ENCODE measurements around the gene TM6SF1.
"Not testable (repeated sequence)": the region's sequence is repeated elsewhere in the genome, so short reads cannot be mapped to it uniquely, and the experiment has no call there.

Gene TM6SF1

GRCh38 chr15:83088876-83089275 is 18.6 kb upstream of the TM6SF1 start:
- no peak for DNase-seq (ENCODE audit: low read depth)

GRCh38 chr15:83090465-83090864 is 17.0 kb upstream of the TM6SF1 start:
- DNase-seq (ENCODE audit: low read depth), result no peak

GRCh38 chr15:83091965-83092308 is 15.5 kb upstream of the TM6SF1 start:
- DNase-seq (ENCODE audit: low read depth), result not testable (repeated sequence)

- DNase-seq (ENCODE audit: low read depth), result peak; percentile 79
Observed at GRCh38 chr15:83092309-83092976, 15.0 kb upstream of the TM6SF1 start.

GRCh38 chr15:83094583-83094982 is 12.9 kb upstream of the TM6SF1 start:
- DNase-seq (ENCODE audit: low read depth), result no peak

GRCh38 chr15:83098079-83098478 is 9.4 kb upstream of the TM6SF1 start:
- no peak for DNase-seq (ENCODE audit: low read depth)

- no peak for DNase-seq (ENCODE audit: low read depth)
Observed at GRCh38 chr15:83099290-83099689, 8.2 kb upstream of the TM6SF1 start.

- DNase-seq (ENCODE audit: low read depth), result no peak
Observed at GRCh38 chr15:83100097-83100646, 7.3 kb upstream of the TM6SF1 start.

- no peak for DNase-seq (ENCODE audit: low read depth)
Observed at GRCh38 chr15:83102346-83102745, 5.1 kb upstream of the TM6SF1 start.

- no peak for DNase-seq (ENCODE audit: low read depth)
Observed at GRCh38 chr15:83104141-83104540, 3.3 kb upstream of the TM6SF1 start.

GRCh38 chr15:83105440-83105839 is 2.0 kb upstream of the TM6SF1 start:
- DNase-seq (ENCODE audit: low read depth), result no peak

GRCh38 chr15:83107841-83108181 is 366 bp downstream of the TM6SF1 start:
- DNase-seq (ENCODE audit: low read depth), result no peak

GRCh38 chr15:83108266-83109219 is 1.1 kb downstream of the TM6SF1 start:
- peak; percentile 88 for DNase-seq (ENCODE audit: low read depth)

GRCh38 chr15:83109532-83109931 is 2.1 kb downstream of the TM6SF1 start:
- DNase-seq (ENCODE audit: low read depth), result no peak

- no peak for DNase-seq (ENCODE audit: low read depth)
Observed at GRCh38 chr15:83110381-83110780, 2.9 kb downstream of the TM6SF1 start.

GRCh38 chr15:83111149-83111548 is 3.7 kb downstream of the TM6SF1 start:
- DNase-seq (ENCODE audit: low read depth), result no peak

GRCh38 chr15:83112233-83112955 is 4.9 kb downstream of the TM6SF1 start:
- peak; percentile 27 for DNase-seq (ENCODE audit: low read depth)

GRCh38 chr15:83112956-83113299 is 5.5 kb downstream of the TM6SF1 start:
- DNase-seq (ENCODE audit: low read depth), result no peak

GRCh38 chr15:83113881-83114674 is 6.6 kb downstream of the TM6SF1 start:
- DNase-seq (ENCODE audit: low read depth), result no peak

GRCh38 chr15:83114856-83115255 is 7.4 kb downstream of the TM6SF1 start:
- DNase-seq (ENCODE audit: low read depth), result no peak

- no peak for DNase-seq (ENCODE audit: low read depth)
Observed at GRCh38 chr15:83115410-83115809, 8.0 kb downstream of the TM6SF1 start.

Measured in CMK (cell line).